ENCODE data around the gene NCKAP5. TPM values are rescaled to one million over a fixed set of nuclear protein-coding genes. Genes with fewer than 3 reads are reported as not detected.

The NCKAP5 gene
- total RNA-seq, 1 experiment from 2014 or later = 3.2 TPM

GRCh38 chr2:133365117-133365516 lies 203.1 kb downstream of the NCKAP5 start:
- intact Hi-C loops (cut with micrococcal nuclease) = no loop called here
- POLR2A ChIA-PET (ENCODE audit: unreplicated experiment) = no interaction called here
- TF ChIP-seq, protein P1, sequence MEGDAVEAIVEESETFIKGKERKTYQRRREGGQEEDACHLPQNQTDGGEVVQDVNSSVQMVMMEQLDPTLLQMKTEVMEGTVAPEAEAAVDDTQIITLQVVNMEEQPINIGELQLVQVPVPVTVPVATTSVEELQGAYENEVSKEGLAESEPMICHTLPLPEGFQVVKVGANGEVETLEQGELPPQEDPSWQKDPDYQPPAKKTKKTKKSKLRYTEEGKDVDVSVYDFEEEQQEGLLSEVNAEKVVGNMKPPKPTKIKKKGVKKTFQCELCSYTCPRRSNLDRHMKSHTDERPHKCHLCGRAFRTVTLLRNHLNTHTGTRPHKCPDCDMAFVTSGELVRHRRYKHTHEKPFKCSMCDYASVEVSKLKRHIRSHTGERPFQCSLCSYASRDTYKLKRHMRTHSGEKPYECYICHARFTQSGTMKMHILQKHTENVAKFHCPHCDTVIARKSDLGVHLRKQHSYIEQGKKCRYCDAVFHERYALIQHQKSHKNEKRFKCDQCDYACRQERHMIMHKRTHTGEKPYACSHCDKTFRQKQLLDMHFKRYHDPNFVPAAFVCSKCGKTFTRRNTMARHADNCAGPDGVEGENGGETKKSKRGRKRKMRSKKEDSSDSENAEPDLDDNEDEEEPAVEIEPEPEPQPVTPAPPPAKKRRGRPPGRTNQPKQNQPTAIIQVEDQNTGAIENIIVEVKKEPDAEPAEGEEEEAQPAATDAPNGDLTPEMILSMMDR (conservative IDR thresholded peaks at IDR 0.05; ENCODE audit: low read depth, low read length) = no peak
- no peak for TF ChIP-seq EZH2phosphoT487 (IDR thresholded peaks at IDR 0.05; ENCODE audit: borderline replicate concordance, low read length)
- TF ChIP-seq EZH2 (IDR thresholded peaks at IDR 0.05; ENCODE audit: low read length, unreplicated experiment) = no peak
- Histone ChIP-seq H3K9me3 (ENCODE audit: low read length) (no peaks in the 10 kb centered on the region), H3F3A (ENCODE audit: low read length, unreplicated experiment) (no peaks in the 10 kb centered on the region), H3K79me2 (ENCODE audit: low read length) (no peaks in the 10 kb centered on the region), H3K9ac (ENCODE audit: low read length) (no peak overlapping the region), H3K27me3 (ENCODE audit: low read length) (no peaks in the 10 kb centered on the region), H3K4me2 (ENCODE audit: low read length) (no peak overlapping the region), H3K36me3 (ENCODE audit: low read depth, low read length) (no peaks in the 10 kb centered on the region), H3K27ac (ENCODE audit: low read length) (no peak overlapping the region), H2AFZ (ENCODE audit: low read length) (no peak overlapping the region), H4K20me1 (ENCODE audit: low read length) (no peaks in the 10 kb centered on the region), H3K4me1 (ENCODE audit: insufficient read depth, low read length) (peaks cover 13% of the 10 kb centered on the region; the same call in 1 of the 2 replicates), H3K9me2 (replicated peaks; ENCODE audit: low read length) (no peaks in the 10 kb centered on the region), H3K4me3 (ENCODE audit: low read length) (no peak overlapping the region)
- CTCF ChIA-PET = no interaction called here
- ATAC-seq = no peak
- BruUV-seq (replicated peaks) = no TSS peak
- no peak for DNase-seq

- POLR2A ChIA-PET (ENCODE audit: unreplicated experiment) = no interaction called here
Observed at GRCh38 chr2:133364636-133365035, 203.6 kb downstream of the NCKAP5 start.

DNA sequence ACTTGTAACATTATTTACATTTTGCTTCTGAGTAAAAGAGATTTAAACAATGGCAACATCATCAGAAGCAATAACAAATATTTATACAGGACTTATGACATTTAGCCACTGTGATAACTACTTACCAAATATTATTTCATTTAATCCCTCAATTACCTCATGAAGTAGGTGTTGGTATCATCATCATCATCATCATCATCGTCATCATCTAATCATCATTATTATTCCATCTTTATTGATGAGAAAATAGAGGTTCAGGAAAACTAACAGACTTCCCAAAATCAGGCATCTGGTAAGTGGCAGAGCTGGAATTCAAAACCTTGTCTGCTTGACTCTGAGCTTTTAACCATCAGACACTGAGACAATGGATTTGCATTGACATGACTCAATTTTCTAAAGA lies 204.4 kb downstream of the NCKAP5 start:
- Histone ChIP-seq H3K4me2 (ENCODE audit: low read length) (no peak overlapping the region), H3K9me2 (replicated peaks; ENCODE audit: low read length) (no peaks in the 10 kb centered on the region), H3F3A (ENCODE audit: low read length, unreplicated experiment) (no peaks in the 10 kb centered on the region), H3K36me3 (ENCODE audit: low read depth, low read length) (no peaks in the 10 kb centered on the region), H3K9me3 (ENCODE audit: low read length) (no peaks in the 10 kb centered on the region), H3K9ac (ENCODE audit: low read length) (no peak overlapping the region), H3K4me1 (ENCODE audit: insufficient read depth, low read length) (peaks cover 13% of the 10 kb centered on the region; the same call in 1 of the 2 replicates), H4K20me1 (ENCODE audit: low read length) (no peaks in the 10 kb centered on the region), H3K79me2 (ENCODE audit: low read length) (no peaks in the 10 kb centered on the region), H3K27ac (ENCODE audit: low read length) (no peak overlapping the region), H3K27me3 (ENCODE audit: low read length) (no peaks in the 10 kb centered on the region), H2AFZ (ENCODE audit: low read length) (no peak overlapping the region), H3K4me3 (ENCODE audit: low read length) (no peak overlapping the region)
- ChIA-PET CTCF (interaction anchor here (0.5 kb wide), 1 partner anchor 170 kb away, joined by 4 read pairs; no protein-coding TSS in a partner anchor), POLR2A (ENCODE audit: unreplicated experiment) (no interaction called here)
- intact Hi-C loops (cut with micrococcal nuclease) = no loop called here
- ATAC-seq (no peak), DNase-seq (no peak)
- TF ChIP-seq EZH2 (IDR thresholded peaks at IDR 0.05; ENCODE audit: low read length, unreplicated experiment) (no peak), EZH2phosphoT487 (IDR thresholded peaks at IDR 0.05; ENCODE audit: borderline replicate concordance, low read length) (no peak)
- TF ChIP-seq, protein P1 (conservative IDR thresholded peaks at IDR 0.05; ENCODE audit: low read depth, low read length) = no peak
- BruUV-seq (replicated peaks) = no TSS peak

More at GRCh38 chr2:133364636-133365035, 203.6 kb downstream of the NCKAP5 start:
- Histone ChIP-seq H3K27ac (ENCODE audit: low read length) (no peak overlapping the region), H3K9me3 (ENCODE audit: low read length) (no peaks in the 10 kb centered on the region), H3F3A (ENCODE audit: low read length, unreplicated experiment) (no peaks in the 10 kb centered on the region), H3K4me1 (ENCODE audit: insufficient read depth, low read length) (peaks cover 13% of the 10 kb centered on the region; the same call in 1 of the 2 replicates), H3K27me3 (ENCODE audit: low read length) (no peaks in the 10 kb centered on the region), H3K79me2 (ENCODE audit: low read length) (no peaks in the 10 kb centered on the region), H3K36me3 (ENCODE audit: low read depth, low read length) (no peaks in the 10 kb centered on the region), H3K9me2 (replicated peaks; ENCODE audit: low read length) (no peaks in the 10 kb centered on the region), H3K9ac (ENCODE audit: low read length) (no peak overlapping the region), H3K4me2 (ENCODE audit: low read length) (no peak overlapping the region), H2AFZ (ENCODE audit: low read length) (no peak overlapping the region), H4K20me1 (ENCODE audit: low read length) (no peaks in the 10 kb centered on the region), H3K4me3 (ENCODE audit: low read length) (no peak overlapping the region)
- no peak for ATAC-seq
- no peak for DNase-seq
- no TSS peak for BruUV-seq (replicated peaks)
- CTCF ChIA-PET = no interaction called here
- intact Hi-C loops (cut with micrococcal nuclease) = no loop called here
- TF ChIP-seq EZH2phosphoT487 (IDR thresholded peaks at IDR 0.05; ENCODE audit: borderline replicate concordance, low read length) (no peak), EZH2 (IDR thresholded peaks at IDR 0.05; ENCODE audit: low read length, unreplicated experiment) (no peak)
- TF ChIP-seq, protein P1 (conservative IDR thresholded peaks at IDR 0.05; ENCODE audit: low read depth, low read length) = no peak; the same call in 1 of the 2 replicates

Measured in PC-3 (cell line).